Measurements from ENCODE around the gene PSMD1.

- no peak for TF ChIP-seq CTCF (IDR thresholded peaks at IDR 0.05; ENCODE audit: low read depth, low read length, poor library complexity, severe bottlenecking)
- TF ChIP-seq EZH2phosphoT487 (IDR thresholded peaks at IDR 0.05; ENCODE audit: borderline replicate concordance, low read length), result no peak
Measured at GRCh38 chr2:231167745-231168459, 111.2 kb downstream of the PSMD1 start.
